ENCODE results near the gene ASPM. TPM values are rescaled to one million over a fixed set of nuclear protein-coding genes. Genes with fewer than 3 reads are reported as not detected.

Gene ASPM
- total RNA-seq, 6 experiments from 2014 or later: 0.20 to 4.3 (median 1.1) TPM

DNA sequence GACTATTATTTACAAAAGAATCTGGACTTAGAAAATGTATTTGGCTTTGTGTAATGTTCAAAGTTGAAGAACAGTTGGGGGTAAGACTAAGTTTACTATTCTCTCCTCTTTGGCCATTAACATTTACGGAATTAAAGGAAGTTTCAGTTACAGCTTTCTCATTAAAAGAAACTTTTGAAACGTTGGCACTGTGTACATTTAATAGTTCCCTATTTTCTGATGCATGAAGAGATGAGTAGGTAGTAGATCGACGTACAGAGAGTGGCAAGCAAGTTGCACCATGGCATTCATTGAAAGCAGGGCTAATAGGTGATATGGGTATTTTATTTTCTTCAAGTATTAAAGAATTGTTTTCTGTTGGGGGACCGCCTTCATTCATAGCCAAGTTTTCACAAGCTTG lies 3.2 kb downstream of the ASPM start:
- Histone ChIP-seq H3K9me3 (no peaks in the 10 kb centered on the region), H3K4me1 (peaks cover 0 to 18% (median 0%) of the 10 kb centered on the region in 4 donors), H3K27me3 (no peaks in the 10 kb centered on the region), H3K36me3 (no peaks in the 10 kb centered on the region), H3K4me3 (no peak overlapping the region), H3K27ac (no peak overlapping the region)
- intact Hi-C loops (cut with DNase I): no loop called here
- no peak for DNase-seq
- 49% methylated on average over 5 of the region's 5 CpGs for WGBS (ENCODE audit: insufficient coverage, low coverage, low lambda C conversion rate, missing lambda C conversion rate)
- no peak for TF ChIP-seq POLR2A (IDR thresholded peaks at IDR 0.05)
- TF ChIP-seq CTCF (IDR thresholded peaks at IDR 0.05): no peak
- no peak for ATAC-seq

DNA sequence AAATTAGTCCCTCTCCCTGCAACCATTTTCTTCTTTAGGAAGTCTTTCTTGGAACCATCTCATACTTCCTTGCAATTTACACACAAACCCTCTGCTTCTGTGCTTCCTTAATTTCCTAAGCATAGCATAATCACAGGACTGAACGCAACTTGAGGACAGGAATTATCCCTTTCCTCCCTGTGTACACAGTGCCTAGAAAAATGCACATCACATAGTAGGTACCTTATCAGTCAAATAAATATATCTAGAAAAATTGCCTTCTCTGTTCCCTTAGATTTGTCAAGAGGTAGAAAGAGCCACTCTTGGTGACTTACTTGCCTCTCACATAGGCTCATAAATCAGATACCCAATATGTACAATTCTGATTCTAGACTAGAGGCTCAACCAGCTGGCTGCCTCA lies 4.9 kb downstream of the ASPM start:
- WGBS (ENCODE audit: insufficient coverage, low coverage, low lambda C conversion rate, missing lambda C conversion rate): 67% methylated on average over 1 of the region's 1 CpG

DNA sequence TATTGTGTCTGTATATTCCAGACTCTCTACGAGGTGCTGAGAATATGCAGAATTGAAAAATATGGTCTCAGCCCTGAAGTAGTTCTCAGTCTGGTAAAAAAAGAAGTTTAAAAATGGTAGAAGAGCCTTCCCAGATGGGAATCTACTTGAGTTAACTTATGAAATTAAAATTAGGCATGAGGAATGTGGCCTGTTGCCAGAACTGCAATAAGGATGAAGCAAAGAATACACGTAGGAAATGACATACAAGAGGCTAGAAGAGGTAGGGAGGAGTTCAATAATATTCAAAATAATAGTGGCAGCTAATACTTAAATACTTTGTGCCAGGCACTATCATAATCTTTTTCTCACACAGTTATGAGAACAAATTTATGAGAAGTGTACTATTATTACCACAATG lies 6.3 kb downstream of the ASPM start:
- ATAC-seq: no peak
- no peaks in the 10 kb centered on the region for H3K9me3 ChIP-seq
- H3K4me3 ChIP-seq: no peak overlapping the region
- TF ChIP-seq CTCF (IDR thresholded peaks at IDR 0.05) (no peak), POLR2A (IDR thresholded peaks at IDR 0.05) (no peak)
- 76% methylated on average over 2 of the region's 2 CpGs for WGBS (ENCODE audit: insufficient coverage, low coverage, low lambda C conversion rate, missing lambda C conversion rate)
- no peak for DNase-seq
- H3K27me3 ChIP-seq: no peaks in the 10 kb centered on the region
- H3K27ac ChIP-seq: no peak overlapping the region
- H3K4me1 ChIP-seq: peaks cover 0 to 8% (median 0%) of the 10 kb centered on the region in 4 donors
- no peaks in the 10 kb centered on the region for H3K36me3 ChIP-seq
- intact Hi-C loops (cut with DNase I): no loop called here

More for the DNA sequence above, 4.9 kb downstream of the ASPM start:
- no peak for ATAC-seq
- no peak for DNase-seq
- Histone ChIP-seq H3K36me3 (no peaks in the 10 kb centered on the region), H3K27ac (no peak overlapping the region), H3K4me1 (peaks cover 0 to 18% (median 0%) of the 10 kb centered on the region in 4 donors), H3K9me3 (no peaks in the 10 kb centered on the region), H3K4me3 (no peak overlapping the region), H3K27me3 (no peaks in the 10 kb centered on the region)
- intact Hi-C loops (cut with DNase I): no loop called here
- TF ChIP-seq CTCF (IDR thresholded peaks at IDR 0.05) (no peak), POLR2A (IDR thresholded peaks at IDR 0.05) (no peak)

- Histone ChIP-seq H3K4me3 (no peak overlapping the region), H3K27ac (no peak overlapping the region), H3K36me3 (no peaks in the 10 kb centered on the region), H3K27me3 (no peaks in the 10 kb centered on the region), H3K9me3 (no peaks in the 10 kb centered on the region), H3K4me1 (peaks cover 0 to 1% (median 0%) of the 10 kb centered on the region in 4 donors)
- TF ChIP-seq CTCF (IDR thresholded peaks at IDR 0.05) (no peak), POLR2A (IDR thresholded peaks at IDR 0.05) (no peak)
- intact Hi-C loops (cut with DNase I): no loop called here
- WGBS (ENCODE audit: insufficient coverage, low coverage, low lambda C conversion rate, missing lambda C conversion rate): 94% methylated on average over 8 of the region's 15 CpGs
- ATAC-seq: no peak
- DNase-seq: no peak
These were observed 7.3 kb downstream of the ASPM start for GRCh38 chr1:197139169-197139568.

DNA sequence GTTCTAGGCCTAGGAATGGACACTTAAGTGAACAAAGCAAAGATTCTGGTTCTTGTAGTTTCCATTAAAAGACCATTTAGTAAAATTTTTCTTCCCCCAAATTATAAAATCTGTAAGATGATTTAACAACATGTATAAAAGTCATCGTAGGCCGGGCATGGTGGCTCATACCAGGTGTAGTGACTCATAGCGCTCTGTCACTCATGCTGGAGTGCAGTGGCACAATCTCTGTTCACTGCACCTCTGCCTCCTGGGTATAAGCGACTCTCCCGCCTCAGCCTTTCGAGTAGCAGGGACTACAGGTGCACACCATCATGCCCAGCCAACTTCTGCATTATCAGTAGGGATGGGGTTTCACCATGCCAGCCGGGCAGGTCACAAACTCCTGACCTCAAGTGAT lies 9.1 kb downstream of the ASPM start:
- no peaks in the 10 kb centered on the region for H3K36me3 ChIP-seq
- no peaks in the 10 kb centered on the region for H3K9me3 ChIP-seq
- ATAC-seq (no peak), DNase-seq (no peak)
- H3K27ac ChIP-seq: no peak overlapping the region
- WGBS (ENCODE audit: insufficient coverage, low coverage, low lambda C conversion rate, missing lambda C conversion rate): 72% methylated on average over 5 of the region's 7 CpGs
- TF ChIP-seq CTCF (IDR thresholded peaks at IDR 0.05): no peak
- TF ChIP-seq POLR2A (IDR thresholded peaks at IDR 0.05): no peak
- H3K4me1 ChIP-seq: no peaks in the 10 kb centered on the region
- no peaks in the 10 kb centered on the region for H3K27me3 ChIP-seq
- no peak overlapping the region for H3K4me3 ChIP-seq
- intact Hi-C loops (cut with DNase I): no loop called here

All from right lobe of liver (tissue), 6 donors.